Choroid plexus epithelial cell (primary cell): ENCODE data around the gene ZNF606.

ENCODE experiments used
- DNase-seq: peaks from one replicate; pipeline ENCODE4 v3.0.0-alpha.2; 2010; ENCODE audit warnings: low read depth
- H3K4me3 ChIP-seq: 2 replicates; pipeline ENCODE4 v1.5.1; 2011; ENCODE audit warnings: low read depth, mild to moderate bottlenecking, control low read depth, low read length, moderate library complexity
- CTCF ChIP-seq: conservative IDR thresholded peaks from 2 replicates; pipeline ENCODE4 v1.5.1; 2011; ENCODE audit warnings: low read depth, mild to moderate bottlenecking, control low read depth, inconsistent platforms, low read length, moderate library complexity

Gene ZNF606

GRCh38 chr19:58001895-58002369, 688 bp downstream of the ZNF606 start:
- peak; percentile 36 for DNase-seq
- TF ChIP-seq CTCF = no peak
- H3K4me3 ChIP-seq = peak overlapping the region; percentile 97

GRCh38 chr19:58000677-58001076, 1.9 kb downstream of the ZNF606 start:
- no peak for DNase-seq
- TF ChIP-seq CTCF = no peak
- H3K4me3 ChIP-seq = no peak overlapping the region

GRCh38 chr19:57992841-57993240, 9.8 kb downstream of the ZNF606 start:
- no peak overlapping the region for H3K4me3 ChIP-seq
- no peak for DNase-seq
- TF ChIP-seq CTCF = no peak

- peak; percentile 9 for DNase-seq
- H3K4me3 ChIP-seq = no peak overlapping the region
- TF ChIP-seq CTCF = no peak
Observed at GRCh38 chr19:57978586-57979289, 23.9 kb downstream of the ZNF606 start.

GRCh38 chr19:57974434-57974833, 28.2 kb downstream of the ZNF606 start, which contains the start of gene C19orf18:
C19orf18 (minus strand) TSS chr19:57974534; CDS start chr19:57974432, 102 bp downstream.
- DNase-seq = no peak
- no peak for TF ChIP-seq CTCF
- H3K4me3 ChIP-seq = no peak within 1 kb of the TSS

GRCh38 chr19:57964761-57965160, 37.9 kb downstream of the ZNF606 start:
- no peak for TF ChIP-seq CTCF
- no peak overlapping the region for H3K4me3 ChIP-seq
- DNase-seq = no peak

GRCh38 chr19:57961785-57962184, 40.8 kb downstream of the ZNF606 start:
- TF ChIP-seq CTCF = no peak
- H3K4me3 ChIP-seq = no peak overlapping the region
- DNase-seq = no peak
